ENCODE measurements around the gene C1orf122. TPM values are rescaled to one million over a fixed set of nuclear protein-coding genes. Genes with fewer than 3 reads are reported as not detected.

C1orf122 gene
- total and polyA plus RNA-seq, 10 of the 15 experiments (the other 5 are each of a cell fraction or from before 2014, with no cell fraction given): 1.6 to 35.8 (median 14.8) TPM

DNA sequence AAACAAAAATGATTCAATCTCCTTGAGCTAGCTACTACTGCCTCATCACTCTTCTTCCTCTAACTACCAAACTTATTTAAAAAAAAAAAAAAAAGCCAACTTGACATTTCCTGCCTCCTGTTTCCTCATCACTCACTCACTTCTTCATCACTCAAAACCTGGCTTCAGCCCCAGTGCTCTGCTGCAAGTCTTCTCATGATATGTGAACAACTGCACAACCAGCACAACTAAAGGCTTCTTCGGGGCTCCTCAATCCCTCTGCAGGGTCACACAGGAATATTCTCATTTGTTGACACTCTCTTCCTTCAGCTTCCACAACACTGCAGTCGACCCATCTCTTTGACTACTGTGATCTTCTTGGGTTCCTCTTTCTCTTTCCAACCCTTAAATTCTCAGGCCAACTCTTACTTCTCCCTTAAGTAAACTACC lies 44.2 kb downstream of the C1orf122 start:
- FAIRE-seq (peak; percentile 18), DNase-seq (ENCODE audit: low read depth, low spot score) (peak; percentile 11), ATAC-seq (peak; percentile 52)
- POLR2A ChIA-PET: interaction anchor here (0.6 to 2.2 kb wide), 2 partner anchors 36 to 44 kb away, joined by 6 to 13 read pairs; partner anchors contain the start of genes C1orf122 and YRDC
- Histone ChIP-seq H3K27ac (ENCODE audit: control insufficient read depth, insufficient read depth) (no peak overlapping the region), H3K36me3 (ENCODE audit: control insufficient read depth in 2 of 2, insufficient read depth in 2 of 2, low read length in 1 of 2) (peaks cover 0 to 9% of the 10 kb centered on the region in 2 experiments), H3K4me3 (peak overlapping the region; percentile 17; the same call in 1 of the 2 replicates), H3K4me1 (ENCODE audit: control insufficient read depth, insufficient read depth, low read length) (peaks cover 10% of the 10 kb centered on the region; the same call in 1 of the 2 replicates), H3K9me3 (replicated peaks; ENCODE audit: control insufficient read depth, insufficient read depth, low read length) (no peaks in the 10 kb centered on the region), H4K20me1 (ENCODE audit: control insufficient read depth, insufficient read depth) (no peaks in the 10 kb centered on the region), H3K79me2 (ENCODE audit: control insufficient read depth, insufficient read depth, low read length) (peaks cover 52% of the 10 kb centered on the region), H3K27me3 (replicated peaks in 1 of 2; ENCODE audit: control insufficient read depth in 2 of 2, insufficient read depth in 2 of 2, low read length in 1 of 2) (no peaks in the 10 kb centered on the region), H2AFZ (ENCODE audit: control insufficient read depth, low read depth, low read length) (no peak overlapping the region), H3K4me2 (ENCODE audit: control insufficient read depth, insufficient read depth) (no peak overlapping the region), H3K9ac (ENCODE audit: control insufficient read depth, insufficient read depth, low read length) (no peak overlapping the region)
- SMC1A ChIA-PET (ENCODE audit: uncharacterized antibody, unreplicated experiment): interaction anchor here (0.6 to 1.8 kb wide), 3 partner anchors 9 to 130 kb away, joined by 3 to 5 read pairs (median 3); no protein-coding TSS in a partner anchor
- RAD21 ChIA-PET (ENCODE audit: unreplicated experiment): no interaction called here
- intact Hi-C loops (cut with micrococcal nuclease; ENCODE audit: unreplicated experiment) (no loop called here), in situ Hi-C loops (cut with MboI) (no loop called here)
- WGBS (ENCODE audit: insufficient coverage, insufficient replicate concordance, low lambda C conversion rate, missing lambda C conversion rate): 73% methylated on average over 2 of the region's 2 CpGs
- no TSS peak for BruUV-seq (replicated peaks)
- no peak for TF ChIP-seq BHLHE40 (IDR thresholded peaks at IDR 0.05; ENCODE audit: borderline replicate concordance in 1 of 2, low read depth in 2 of 2, low read length in 1 of 2)
- peak; percentile 39; the same call in 1 of the 2 replicates for TF ChIP-seq SPI1 (IDR thresholded peaks at IDR 0.05; ENCODE audit: borderline replicate concordance, insufficient read depth, low read depth, low read length)
- CTCF ChIA-PET: interaction anchor here (0.6 to 2.9 kb wide), 4 partner anchors 8 to 57 kb away, joined by 4 to 18 read pairs (median 4); partner anchors contain the start of gene MTF1

DNA sequence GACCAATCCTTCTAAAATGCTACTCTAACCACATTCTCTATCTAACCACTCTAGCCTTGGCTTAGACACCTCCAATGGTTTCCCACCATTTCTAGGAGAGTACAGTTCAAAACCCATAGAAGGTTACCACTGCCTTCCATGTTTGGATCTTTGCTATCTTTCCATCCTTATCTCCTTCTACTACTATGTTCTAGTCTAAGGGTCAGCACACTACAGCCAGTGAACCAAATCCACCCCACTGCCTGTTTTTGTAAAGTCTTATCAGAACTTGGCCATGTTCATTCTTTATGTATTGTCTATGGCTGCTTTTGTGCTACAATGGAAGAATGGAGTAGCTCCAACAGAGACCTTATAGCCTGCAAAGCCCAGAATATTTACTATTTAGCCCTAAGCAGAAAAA lies 45.6 kb downstream of the C1orf122 start:
- Histone ChIP-seq H3K27me3 (replicated peaks in 1 of 2; ENCODE audit: control insufficient read depth in 2 of 2, insufficient read depth in 2 of 2, low read length in 1 of 2) (no peaks in the 10 kb centered on the region), H4K20me1 (ENCODE audit: control insufficient read depth, insufficient read depth) (no peaks in the 10 kb centered on the region), H3K9ac (ENCODE audit: control insufficient read depth, insufficient read depth, low read length) (no peak overlapping the region), H3K4me1 (ENCODE audit: control insufficient read depth, insufficient read depth, low read length) (peaks cover 8% of the 10 kb centered on the region), H3K4me3 (no peak overlapping the region; the same call in 1 of the 2 replicates), H3K4me2 (ENCODE audit: control insufficient read depth, insufficient read depth) (no peak overlapping the region), H3K9me3 (replicated peaks; ENCODE audit: control insufficient read depth, insufficient read depth, low read length) (no peaks in the 10 kb centered on the region), H3K27ac (ENCODE audit: control insufficient read depth, insufficient read depth) (no peak overlapping the region), H3K36me3 (ENCODE audit: control insufficient read depth in 2 of 2, insufficient read depth in 2 of 2, low read length in 1 of 2) (peaks cover 0 to 16% of the 10 kb centered on the region in 2 experiments; a peak in 2 of 4 replicates), H2AFZ (ENCODE audit: control insufficient read depth, low read depth, low read length) (no peak overlapping the region), H3K79me2 (ENCODE audit: control insufficient read depth, insufficient read depth, low read length) (peaks cover 52% of the 10 kb centered on the region)
- BruUV-seq (replicated peaks): no TSS peak
- ATAC-seq (no peak; the same call in 2 of the 3 replicates), DNase-seq (ENCODE audit: low read depth, low spot score) (no peak), FAIRE-seq (no peak)
- ChIA-PET SMC1A (ENCODE audit: uncharacterized antibody, unreplicated experiment) (interaction anchor here (0.7 to 1.9 kb wide), 2 partner anchors 8 to 161 kb away, joined by 3 to 6 read pairs; partner anchors contain the start of gene CDCA8), RAD21 (ENCODE audit: unreplicated experiment) (no interaction called here), POLR2A (no interaction called here), CTCF (interaction anchor here (1.5 to 1.9 kb wide), 2 partner anchors 9 to 14 kb away, joined by 3 to 5 read pairs; no protein-coding TSS in a partner anchor)
- no peak for TF ChIP-seq MEF2A (IDR thresholded peaks at IDR 0.05; ENCODE audit: insufficient read depth, low read depth, low read length)
- TF ChIP-seq PAX8 (IDR thresholded peaks at IDR 0.05): no peak
- no peak for TF ChIP-seq RELA (IDR thresholded peaks at IDR 0.05; ENCODE audit: borderline replicate concordance, partially characterized antibody)
- TF ChIP-seq NFYA (IDR thresholded peaks at IDR 0.05; ENCODE audit: borderline replicate concordance, low read depth, low read length): no peak
- in situ Hi-C loops (cut with MboI) (no loop called here), intact Hi-C loops (cut with micrococcal nuclease; ENCODE audit: unreplicated experiment) (no loop called here)
